Right ventricle myocardium superior (tissue), 1 donor: ENCODE results near the gene BRD3. TPM values are rescaled to one million over a fixed set of nuclear protein-coding genes. Genes with fewer than 3 reads are reported as not detected.

ENCODE experiments used
- ATAC-seq: fragments of 200-7000 bp; cut with Tn5 transposase; one replicate; pipeline ENCODE4 v1.9.1; 2020; ENCODE audit warnings: mild to moderate bottlenecking; ENCODE audit not compliant: poor library complexity
- DNase-seq: peaks from one replicate; pipeline ENCODE4 v3.0.0-alpha.2; 2020
- intact Hi-C: fragments of 100-400 bp; cut with DNase I; formaldehyde crosslinking; loops from one replicate; pipeline ENCODE4 v1.11.2; 2022
- total RNA-seq: library from RNA; stranded (reverse); fragmentation: NEBNext Ultra II Directional; extraction: Animal tissue kit (Norgen Biotek cat#: 25700); gene quantifications from one replicate; pipeline ENCODE4 v1.2.1, GENCODE V29; 2021
- donor health status: DM: no; HTN: yes; CAD: no; lungs with severe emphysema.

BRD3 gene
- total RNA-seq, 1 donor from 2014 or later, result 23.2 TPM

DNA sequence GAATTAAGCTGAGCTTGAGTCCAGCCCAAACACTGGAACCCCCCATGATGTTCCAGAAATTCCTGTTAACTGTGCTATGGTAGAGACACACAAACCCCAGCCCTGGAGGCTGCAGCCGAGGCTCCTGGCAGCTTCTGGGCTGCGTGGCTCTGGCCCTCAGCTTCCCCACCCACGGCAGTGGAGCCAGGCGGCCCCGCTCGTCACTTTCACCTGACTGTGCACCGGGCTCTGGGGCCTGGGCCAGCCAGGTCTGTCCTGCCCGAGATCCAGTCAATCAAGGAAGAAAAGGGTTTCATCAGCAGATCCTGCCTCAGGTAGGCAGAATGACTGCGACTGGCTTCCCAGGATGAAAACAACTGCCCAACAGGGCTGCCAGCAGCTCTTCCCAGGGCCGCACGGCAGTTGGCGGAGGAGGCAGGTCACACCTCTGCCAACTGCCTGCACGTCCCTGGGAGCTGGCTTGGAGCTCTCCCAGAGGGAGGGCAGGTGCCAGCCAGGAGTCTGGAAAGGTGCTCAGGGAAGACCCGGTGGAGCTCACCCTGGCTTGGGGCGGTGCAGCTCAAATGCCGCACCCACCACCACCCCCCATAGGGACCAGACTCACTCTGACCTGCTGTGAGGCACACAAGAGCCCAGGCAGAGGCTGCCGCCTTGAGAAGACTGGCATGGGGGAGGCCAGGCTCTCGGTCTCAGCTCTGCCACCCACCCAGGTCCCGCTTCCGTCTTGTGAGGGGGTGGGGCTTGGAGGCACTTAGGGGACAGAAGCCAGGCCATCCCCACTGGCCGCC, 20.7 kb downstream of the BRD3 start:
- DNase-seq (no peak), ATAC-seq (peak; percentile 50)
- intact Hi-C loops, result no loop called here

DNA sequence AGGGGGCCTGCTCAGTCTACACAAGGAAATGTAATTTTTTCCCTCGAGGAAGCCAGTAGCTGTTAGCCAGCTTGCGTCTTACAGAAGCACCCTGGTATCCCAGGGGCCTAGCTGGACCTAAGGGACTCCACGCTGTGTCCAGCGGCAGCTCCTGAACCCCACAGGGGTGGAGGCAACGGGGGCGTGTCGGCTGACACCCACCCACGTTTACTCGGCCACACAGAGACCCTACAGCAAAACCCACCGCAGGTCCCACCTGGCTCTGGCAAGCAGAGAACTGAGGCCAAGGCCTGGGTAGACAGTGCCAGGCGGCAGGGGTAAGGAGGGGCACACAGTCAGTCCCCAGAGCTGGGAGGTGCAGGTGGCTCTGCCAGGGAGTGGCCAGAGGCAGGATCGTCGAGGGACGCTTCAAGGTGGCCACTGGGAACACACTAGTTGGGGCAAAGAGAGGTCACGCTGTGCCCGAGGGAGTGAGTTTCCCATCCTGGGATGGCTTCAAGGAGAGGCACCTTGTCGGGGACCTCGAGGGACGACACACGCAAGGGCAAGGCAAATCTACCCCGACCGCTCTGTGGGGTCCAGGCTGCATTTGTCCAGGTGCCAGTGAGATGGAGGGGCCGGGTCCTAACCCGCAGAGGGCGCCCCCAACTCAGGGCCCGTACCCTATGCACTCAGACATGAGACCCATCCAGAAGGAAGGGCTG, 21.8 kb downstream of the BRD3 start:
- intact Hi-C loops, result no loop called here
- DNase-seq, result peak; percentile 33
- no peak for ATAC-seq

DNA sequence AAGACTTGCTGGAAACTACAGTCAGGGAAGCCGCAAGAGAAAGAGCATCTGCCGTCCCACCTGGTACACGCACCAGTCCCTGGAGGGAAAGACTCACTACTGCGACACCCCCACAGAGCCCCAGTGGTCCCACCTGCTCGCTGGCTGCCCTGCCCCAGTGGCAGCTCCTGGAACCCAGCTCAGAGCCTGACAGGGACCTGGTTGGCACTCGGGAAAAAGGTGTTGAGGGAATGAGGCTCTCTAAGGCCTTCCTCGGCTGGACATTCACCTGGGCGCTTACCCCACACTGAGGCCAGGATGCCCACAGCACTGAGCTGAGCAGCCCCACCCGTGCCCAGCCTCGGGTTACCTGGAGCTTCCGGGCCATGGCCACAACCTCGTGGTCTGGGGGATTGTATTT, 22.9 kb downstream of the BRD3 start:
- intact Hi-C loops, result no loop called here

DNA sequence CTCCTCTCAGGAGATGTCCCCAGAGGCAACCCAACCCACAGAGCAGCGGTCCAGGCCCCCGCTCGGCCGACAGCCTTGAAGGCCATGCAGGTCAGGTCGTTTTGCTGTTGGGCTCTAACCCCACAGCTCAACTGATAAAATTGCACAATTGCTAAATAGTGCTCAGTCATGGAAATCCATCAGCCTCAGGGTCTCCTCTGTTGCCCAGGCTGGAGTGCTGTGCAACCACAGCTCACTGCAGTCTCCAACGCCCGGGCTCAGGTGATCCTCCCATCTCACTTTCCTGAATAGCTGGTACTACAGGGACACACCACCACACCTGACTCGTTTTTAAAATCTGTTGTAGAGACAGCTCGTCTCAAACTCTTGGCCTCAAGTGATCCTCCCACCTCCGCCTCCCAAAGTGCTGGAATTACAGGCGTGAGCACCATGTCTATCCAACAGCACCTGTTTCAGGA, 24.3 kb downstream of the BRD3 start:
- intact Hi-C loops, result no loop called here
- DNase-seq, result peak; percentile 22
- no peak for ATAC-seq

More for the DNA sequence above, 22.9 kb downstream of the BRD3 start:
- peak; percentile 33 for DNase-seq
- ATAC-seq, result no peak

DNA sequence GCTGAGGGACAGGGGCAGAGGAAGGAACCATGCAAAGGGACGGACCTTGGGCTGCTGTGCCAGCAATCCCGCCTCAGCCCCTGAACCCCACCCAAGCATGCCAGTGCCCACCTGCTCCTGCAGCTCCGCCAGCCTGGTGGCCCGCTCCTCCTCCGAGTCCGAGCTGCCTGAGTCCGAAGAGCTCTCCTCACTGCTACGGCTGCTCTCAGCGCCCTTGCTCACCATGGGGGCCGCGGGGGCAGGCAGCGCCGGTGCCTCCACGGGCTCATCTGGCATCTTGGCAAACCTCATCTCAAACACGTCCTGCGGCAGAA, 26.2 kb downstream of the BRD3 start:
- intact Hi-C loops, result no loop called here
- ATAC-seq (no peak), DNase-seq (peak; percentile 36)

DNA sequence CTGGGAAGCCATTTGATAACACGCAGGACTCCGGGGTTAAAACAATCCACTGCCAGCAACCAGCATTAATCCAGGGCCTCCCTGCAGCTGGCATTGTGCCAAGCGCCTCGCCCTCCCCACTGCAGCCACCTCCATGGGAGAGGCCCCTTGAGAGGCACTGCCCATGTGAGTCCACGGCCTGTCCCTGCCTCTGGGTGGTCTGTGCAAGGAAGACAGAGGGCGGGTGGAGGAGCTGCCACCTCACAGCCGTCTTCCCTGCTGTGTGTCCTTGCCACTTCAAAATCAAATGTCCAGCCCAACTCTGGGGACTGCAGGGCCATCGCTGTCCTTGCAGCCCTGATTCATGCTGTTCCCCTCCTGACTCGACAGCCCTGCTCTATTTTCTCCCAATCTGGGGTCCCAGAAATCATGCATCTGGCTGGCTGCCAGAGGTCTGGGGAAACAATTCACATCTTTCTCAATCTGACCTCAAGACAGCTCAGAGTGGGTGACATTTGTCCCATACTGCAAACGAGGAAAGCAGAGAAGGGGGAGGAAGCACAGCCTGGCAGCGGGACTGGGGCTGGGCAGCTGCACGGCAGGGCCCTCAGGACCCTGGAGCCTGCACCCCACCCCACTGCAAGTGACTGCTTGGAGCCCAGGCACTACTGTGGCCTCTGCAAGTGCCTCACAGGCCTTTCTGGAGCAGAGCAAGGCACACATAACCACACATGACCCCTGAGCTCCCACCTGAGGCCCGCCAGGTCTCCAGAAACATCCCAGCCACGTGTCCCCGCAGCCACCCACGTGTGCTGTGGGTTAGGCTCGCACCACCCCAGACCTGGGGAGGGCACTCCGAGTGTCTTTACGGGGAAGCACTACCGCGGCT, 26.8 kb downstream of the BRD3 start:
- intact Hi-C loops, result no loop called here
- DNase-seq (peak; percentile 49), ATAC-seq (peak; percentile 32)

DNA sequence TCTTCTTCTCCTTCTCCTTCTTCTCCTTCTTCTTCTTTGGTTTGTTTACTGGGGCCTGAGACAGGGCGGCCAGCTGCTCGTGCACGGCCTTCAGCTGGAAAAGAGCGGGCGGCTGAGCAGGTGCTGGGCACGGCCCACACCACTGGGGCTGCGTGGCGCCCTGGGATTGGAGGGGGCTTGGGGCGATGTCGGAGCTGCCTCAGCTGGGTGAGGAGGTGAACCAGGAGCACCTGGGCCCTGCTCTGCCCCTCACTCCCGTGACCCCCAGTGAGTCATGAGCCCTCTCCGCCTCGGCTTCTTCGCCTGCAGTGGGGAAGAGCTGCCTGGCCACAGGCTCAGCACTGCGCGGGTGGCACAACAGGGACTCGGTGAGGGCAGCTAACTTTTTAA, 27.7 kb downstream of the BRD3 start:
- ATAC-seq (no peak), DNase-seq (no peak)
- intact Hi-C loops, result no loop called here

DNA sequence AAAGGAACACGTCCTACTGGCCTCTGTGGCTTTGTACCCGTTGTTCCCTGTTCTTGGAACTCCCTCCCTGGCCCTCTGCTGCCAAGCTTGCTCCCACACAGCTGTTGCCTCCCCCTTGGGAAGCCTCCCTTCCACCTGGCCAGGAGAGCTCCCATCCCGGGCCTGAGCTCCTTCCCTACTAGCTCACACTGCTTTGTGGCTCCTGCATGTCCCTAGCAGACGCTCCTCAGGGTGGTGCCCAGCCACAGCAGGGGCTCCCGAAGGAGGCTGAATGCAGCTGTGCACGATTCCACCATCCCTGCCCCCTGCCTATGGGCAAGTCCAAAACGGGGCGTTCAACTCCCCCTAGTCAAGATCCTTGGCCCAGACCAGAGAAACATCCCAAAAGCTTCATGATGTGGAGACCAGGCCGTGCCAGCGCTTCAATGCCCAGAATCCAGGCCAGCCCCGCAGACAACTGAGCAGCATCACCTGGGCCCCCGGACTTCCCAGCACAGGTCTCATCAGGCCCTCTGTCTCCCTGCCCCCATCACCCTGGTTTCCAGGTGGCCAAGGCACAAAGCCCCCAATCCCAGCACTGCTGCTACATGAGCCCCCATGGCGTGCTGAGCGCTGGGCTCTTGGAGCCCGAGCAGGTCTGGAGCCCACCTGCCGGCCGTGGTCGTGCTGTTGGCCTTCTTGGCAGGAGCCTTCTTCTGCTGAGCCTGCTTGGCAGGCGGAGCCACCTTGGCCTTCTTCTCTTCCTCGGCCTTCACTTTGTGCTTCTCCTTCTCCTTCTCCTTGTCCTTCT, 28.2 kb downstream of the BRD3 start:
- intact Hi-C loops, result no loop called here
- DNase-seq (no peak), ATAC-seq (no peak)

DNA sequence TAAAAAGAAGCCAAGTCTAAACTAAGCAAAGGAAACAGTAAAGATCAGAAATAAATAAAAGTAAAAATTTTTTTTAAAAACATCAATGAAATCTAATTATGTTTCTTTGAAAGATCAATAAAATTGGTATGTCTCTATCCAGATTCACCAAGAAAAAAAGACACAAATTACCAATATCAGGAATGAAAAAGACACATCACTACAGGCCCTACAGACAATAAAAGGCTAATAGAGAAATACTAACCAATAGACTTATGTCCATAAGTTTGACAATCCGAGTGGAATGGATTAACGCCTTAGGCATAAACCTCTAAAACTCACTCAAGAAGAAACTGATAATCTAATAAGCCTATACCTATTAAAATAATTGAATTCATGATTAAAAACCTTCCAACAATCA, 30.2 kb downstream of the BRD3 start:
- intact Hi-C loops, result no loop called here
- DNase-seq, result no peak
- ATAC-seq, result no peak

DNA sequence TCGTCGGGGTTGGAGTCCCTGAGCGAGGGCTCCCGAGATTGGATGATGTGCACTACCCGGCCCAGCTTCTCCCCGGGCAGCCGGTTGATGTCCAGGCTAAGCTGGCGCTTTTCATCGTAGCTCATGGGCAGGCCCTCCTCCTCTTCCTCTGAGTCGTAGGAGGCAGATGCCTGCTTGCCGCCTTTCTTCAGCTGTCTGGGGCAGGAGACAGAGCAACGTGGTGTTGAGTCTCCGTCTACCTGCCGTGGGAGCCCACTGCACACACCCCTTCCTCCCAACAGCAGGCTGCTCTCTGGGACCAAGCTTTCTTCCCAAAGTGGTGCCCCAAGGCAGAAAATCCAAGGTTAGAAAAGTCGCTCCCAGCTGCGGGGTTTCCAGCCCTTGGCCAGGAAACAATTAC, 31.7 kb downstream of the BRD3 start:
- no peak for ATAC-seq

DNA sequence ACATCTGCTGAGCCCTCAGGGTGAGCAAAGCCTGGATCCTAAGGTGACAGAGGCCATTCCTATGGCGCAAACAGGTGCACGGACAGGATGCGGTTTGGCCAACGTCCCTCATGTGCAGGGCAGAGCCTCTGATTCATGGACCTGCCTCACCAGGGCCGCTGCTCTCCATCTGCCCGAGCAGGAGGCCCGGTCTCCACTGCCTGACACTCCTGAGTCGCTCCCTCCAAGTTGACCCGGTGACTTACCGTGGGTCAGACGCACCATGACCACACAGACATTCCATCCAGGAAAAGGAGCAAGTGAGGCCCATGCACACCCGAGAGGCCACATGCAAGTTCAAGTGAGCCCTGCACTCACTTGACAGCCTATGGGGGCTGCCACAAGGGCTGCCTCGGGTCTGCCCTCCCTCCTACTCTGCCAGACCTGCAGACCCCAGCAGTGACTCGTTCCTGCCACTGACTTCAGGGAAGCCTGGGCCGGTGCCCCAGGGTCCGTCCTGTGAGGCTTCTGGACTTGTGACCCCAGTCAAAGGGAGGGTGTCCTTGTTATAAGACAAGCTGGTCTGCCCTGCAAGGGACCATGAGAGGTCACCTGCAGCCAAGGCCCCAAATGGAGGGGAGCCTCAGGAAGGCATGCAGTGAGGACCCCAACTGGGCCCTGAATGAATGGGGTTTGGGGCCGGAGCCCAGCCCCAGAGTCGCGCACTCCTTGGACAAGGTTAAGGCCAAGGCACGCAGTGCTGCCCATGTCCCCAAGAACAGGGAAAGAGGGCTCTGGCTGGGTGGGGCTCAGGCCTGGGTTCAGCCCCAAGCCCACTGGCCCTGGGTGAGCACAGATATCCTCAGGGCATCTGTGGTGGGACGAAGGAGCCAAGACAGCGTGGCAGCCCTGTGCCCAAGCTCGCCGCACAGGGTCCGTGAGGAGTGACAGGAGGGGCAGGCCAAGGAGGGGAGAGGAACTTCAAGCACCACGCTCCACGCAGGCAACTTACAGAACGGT, 32.5 kb downstream of the BRD3 start:
- ATAC-seq, result no peak
- intact Hi-C loops, result no loop called here
- no peak for DNase-seq

More for the DNA sequence above, 31.7 kb downstream of the BRD3 start:
- no peak for DNase-seq
- intact Hi-C loops, result no loop called here

DNA sequence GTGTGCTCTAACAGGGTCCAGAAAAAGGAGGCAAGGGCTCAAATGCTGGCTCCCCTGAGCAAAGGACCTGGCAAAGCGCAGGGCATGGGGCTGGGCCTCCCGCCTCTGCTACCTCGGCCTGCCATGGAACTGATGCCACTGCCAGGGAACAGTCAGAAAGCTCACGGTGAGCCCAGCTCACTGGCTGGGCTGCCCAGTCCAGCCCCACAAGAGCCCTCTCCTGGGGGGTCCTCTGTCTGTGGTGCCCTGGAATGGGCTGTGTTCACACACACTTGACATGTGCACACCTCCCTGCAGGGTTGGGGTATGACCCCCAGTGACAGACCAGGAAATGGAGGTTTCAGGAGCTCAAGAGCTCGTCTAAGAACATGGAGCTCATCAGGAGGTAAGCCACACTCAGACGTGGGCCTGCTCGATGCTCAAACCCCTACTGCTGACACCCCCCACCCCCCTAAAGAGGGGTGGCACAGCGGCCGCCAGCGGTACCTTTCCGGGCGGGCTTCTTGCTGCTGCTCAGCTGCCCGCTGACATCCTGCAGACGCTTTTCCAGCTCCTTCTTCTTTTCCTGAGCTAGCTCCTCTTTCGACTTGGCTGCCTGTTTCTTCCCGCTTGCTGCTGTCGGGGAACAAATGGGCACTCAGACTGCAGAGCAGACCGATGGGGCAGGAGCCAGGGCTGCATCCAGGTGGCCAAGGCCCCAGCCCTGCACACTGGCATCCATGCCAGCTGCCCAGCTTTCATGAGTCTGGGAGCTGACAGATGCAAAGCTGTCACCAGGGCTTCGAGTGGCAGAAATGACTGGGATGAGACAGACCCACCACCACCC, 33.4 kb downstream of the BRD3 start:
- intact Hi-C loops, result no loop called here
- DNase-seq (no peak), ATAC-seq (no peak)

DNA sequence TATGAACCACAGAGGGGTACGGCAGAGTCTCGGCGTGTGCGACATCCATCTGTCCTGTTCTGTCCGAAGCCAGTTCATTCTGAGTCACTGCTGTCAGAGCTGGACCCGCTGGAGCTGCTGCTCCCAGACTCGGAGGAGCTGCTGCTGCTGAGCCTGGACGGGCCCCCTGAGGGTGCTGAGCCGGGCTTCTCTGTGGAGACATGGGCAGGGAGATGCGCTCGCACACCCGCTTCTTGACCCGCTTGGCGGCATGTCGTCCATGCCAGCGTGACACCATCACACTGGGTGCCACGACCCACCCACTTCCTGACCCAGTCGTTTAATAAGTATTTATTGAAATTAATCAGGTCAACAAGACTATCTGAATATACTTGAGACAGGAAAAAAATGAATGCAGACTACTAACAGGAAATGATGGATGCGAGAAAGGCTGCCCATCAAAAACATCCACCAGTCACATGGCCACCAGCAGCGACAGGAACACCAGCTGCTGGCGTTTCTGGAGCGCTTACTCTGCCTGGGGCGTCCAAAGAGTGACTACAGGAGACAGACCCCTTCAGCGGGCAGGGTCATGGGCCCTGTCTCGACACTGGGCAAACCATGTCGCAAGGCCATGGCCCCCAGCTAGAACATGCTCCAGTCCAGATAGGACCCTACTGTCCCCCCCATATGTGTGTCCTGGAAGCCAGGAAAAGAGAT, 34.2 kb downstream of the BRD3 start:
- DNase-seq (no peak), ATAC-seq (no peak)
- intact Hi-C loops, result no loop called here

DNA sequence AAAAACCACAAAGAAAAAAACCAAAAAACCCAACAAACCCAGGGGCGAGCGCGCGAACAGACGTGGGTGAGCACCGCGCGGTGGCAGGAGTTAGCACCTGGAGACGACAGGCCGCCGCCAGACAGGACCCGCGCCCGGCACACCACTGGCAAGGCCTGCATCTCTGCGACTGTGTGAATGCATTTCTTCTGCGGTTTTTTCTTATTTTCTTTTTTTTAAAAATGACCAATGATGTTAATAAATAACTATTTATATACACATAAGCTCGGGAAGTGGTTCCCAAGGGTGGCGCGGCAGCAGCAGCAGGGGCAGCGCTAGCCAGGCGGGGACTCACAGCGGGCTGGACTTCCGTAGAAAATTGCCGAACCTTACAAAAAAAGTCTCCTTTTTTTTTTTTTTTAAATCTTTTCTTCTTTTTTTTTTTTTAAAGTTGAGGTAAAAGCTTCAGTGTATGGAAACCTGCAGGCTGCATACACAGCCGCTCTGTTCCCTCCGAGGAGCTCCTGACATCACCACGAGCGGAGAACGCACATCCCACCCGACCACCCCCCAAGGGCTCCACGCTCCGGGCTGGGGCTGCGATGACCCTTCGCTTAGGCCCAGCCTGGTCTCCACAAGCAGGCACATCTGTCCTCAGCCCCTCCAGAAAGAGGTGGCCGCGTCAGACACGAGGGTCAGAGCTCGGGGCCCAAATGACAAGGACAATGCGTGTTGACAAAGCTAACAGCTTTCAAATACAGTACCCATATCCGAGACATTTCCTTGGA, 35.2 kb downstream of the BRD3 start:
- intact Hi-C loops, result no loop called here
- ATAC-seq (no peak), DNase-seq (no peak)

DNA sequence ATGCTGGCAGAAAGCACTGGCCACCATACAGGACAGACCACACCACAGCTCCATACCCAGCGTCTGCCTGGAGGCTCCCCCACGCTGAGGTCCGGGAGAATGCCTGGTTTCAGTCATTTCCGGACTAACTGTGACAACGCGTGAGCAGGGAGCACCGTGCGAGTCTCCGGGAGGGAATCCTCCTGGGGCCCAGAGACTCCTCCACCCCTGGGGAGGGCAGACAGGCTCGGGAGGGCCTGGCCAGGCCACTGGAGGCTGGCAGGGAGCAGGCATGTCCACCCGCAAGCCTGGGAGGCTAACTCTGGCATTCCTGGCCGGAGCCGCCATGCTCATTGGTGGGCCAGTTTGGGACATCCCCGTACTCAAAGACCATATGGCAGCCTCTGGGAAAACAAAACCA, 36.0 kb downstream of the BRD3 start:
- intact Hi-C loops, result no loop called here
- ATAC-seq (no peak), DNase-seq (no peak)
